ENCODE measurements around the gene JMJD1C. TPM values are rescaled to one million over a fixed set of nuclear protein-coding genes. Genes with fewer than 3 reads are reported as not detected.
"Not testable (repeated sequence)": the region's sequence is repeated elsewhere in the genome, so short reads cannot be mapped to it uniquely, and the experiment has no call there.

JMJD1C gene
- total RNA-seq, 1 donor from 2014 or later = 205 TPM

GRCh38 chr10:63156236-63156635 lies 309.5 kb downstream of the JMJD1C start:
- no peak for DNase-seq

- no peak for DNase-seq
These were observed 310.3 kb downstream of the JMJD1C start for GRCh38 chr10:63155388-63156020.

GRCh38 chr10:63154546-63155387 lies 311.0 kb downstream of the JMJD1C start:
- DNase-seq = no peak

- not testable (repeated sequence) for DNase-seq
These were observed 311.8 kb downstream of the JMJD1C start for GRCh38 chr10:63153868-63154545.

- DNase-seq = no peak
These were observed 315.0 kb downstream of the JMJD1C start for GRCh38 chr10:63150745-63151144.

- DNase-seq = no peak
These were observed 319.3 kb downstream of the JMJD1C start for GRCh38 chr10:63146503-63146902.

- DNase-seq = no peak
These were observed 320.0 kb downstream of the JMJD1C start for GRCh38 chr10:63145782-63146181.

GRCh38 chr10:63143987-63144386 lies 321.8 kb downstream of the JMJD1C start:
- no peak for DNase-seq

- no peak for DNase-seq
These were observed 323.6 kb downstream of the JMJD1C start for GRCh38 chr10:63142136-63142535.

GRCh38 chr10:63140077-63140476 lies 325.7 kb downstream of the JMJD1C start:
- DNase-seq = no peak

GRCh38 chr10:63137306-63137705 lies 328.5 kb downstream of the JMJD1C start:
- DNase-seq = no peak

GRCh38 chr10:63133821-63134557 lies 331.8 kb downstream of the JMJD1C start:
- peak; percentile 29 for DNase-seq

GRCh38 chr10:63133056-63133820 lies 332.5 kb downstream of the JMJD1C start, which contains the start of gene NRBF2:
TSS of gene NRBF2 (plus strand) at chr10:63133328. CDS start at chr10:63133471, 143 bp downstream.
- peak; percentile 99 for DNase-seq

GRCh38 chr10:63132651-63133055 lies 333.1 kb downstream of the JMJD1C start:
- no peak for DNase-seq

GRCh38 chr10:63129888-63130287 lies 335.9 kb downstream of the JMJD1C start:
- no peak for DNase-seq

GRCh38 chr10:63128443-63128842 lies 337.3 kb downstream of the JMJD1C start:
- no peak for DNase-seq

- no peak for DNase-seq
These were observed 340.3 kb downstream of the JMJD1C start for GRCh38 chr10:63125459-63125858.

GRCh38 chr10:63123727-63124362 lies 341.9 kb downstream of the JMJD1C start:
- no peak for DNase-seq

GRCh38 chr10:63120554-63120953 lies 345.2 kb downstream of the JMJD1C start:
- DNase-seq = no peak

GRCh38 chr10:63119041-63119440 lies 346.7 kb downstream of the JMJD1C start:
- DNase-seq = no peak

All from dermis blood vessel endothelial cell (primary cell).